ENCODE data around the gene HSPA12A.

- TF ChIP-seq, protein P1, sequence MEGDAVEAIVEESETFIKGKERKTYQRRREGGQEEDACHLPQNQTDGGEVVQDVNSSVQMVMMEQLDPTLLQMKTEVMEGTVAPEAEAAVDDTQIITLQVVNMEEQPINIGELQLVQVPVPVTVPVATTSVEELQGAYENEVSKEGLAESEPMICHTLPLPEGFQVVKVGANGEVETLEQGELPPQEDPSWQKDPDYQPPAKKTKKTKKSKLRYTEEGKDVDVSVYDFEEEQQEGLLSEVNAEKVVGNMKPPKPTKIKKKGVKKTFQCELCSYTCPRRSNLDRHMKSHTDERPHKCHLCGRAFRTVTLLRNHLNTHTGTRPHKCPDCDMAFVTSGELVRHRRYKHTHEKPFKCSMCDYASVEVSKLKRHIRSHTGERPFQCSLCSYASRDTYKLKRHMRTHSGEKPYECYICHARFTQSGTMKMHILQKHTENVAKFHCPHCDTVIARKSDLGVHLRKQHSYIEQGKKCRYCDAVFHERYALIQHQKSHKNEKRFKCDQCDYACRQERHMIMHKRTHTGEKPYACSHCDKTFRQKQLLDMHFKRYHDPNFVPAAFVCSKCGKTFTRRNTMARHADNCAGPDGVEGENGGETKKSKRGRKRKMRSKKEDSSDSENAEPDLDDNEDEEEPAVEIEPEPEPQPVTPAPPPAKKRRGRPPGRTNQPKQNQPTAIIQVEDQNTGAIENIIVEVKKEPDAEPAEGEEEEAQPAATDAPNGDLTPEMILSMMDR (conservative IDR thresholded peaks at IDR 0.05; ENCODE audit: low read depth, low read length), result no peak
- no peak for TF ChIP-seq EZH2 (IDR thresholded peaks at IDR 0.05; ENCODE audit: borderline replicate concordance, low read depth, low read length, poor library complexity, severe bottlenecking)
Observed at GRCh38 chr10:116632596-116633215, 109.7 kb downstream of the HSPA12A start.

All from A673 (cell line).